Measurements from ENCODE around the gene SND1.

The SND1 gene

GRCh38 chr7:128115821-128116723 lies 464.1 kb downstream of the SND1 start:
- no peak for DNase-seq (ENCODE audit: low read depth)

- DNase-seq (ENCODE audit: low read depth), result no peak
These were observed 464.7 kb downstream of the SND1 start for GRCh38 chr7:128116740-128117139.

- DNase-seq (ENCODE audit: low read depth), result no peak
These were observed 465.7 kb downstream of the SND1 start for GRCh38 chr7:128117691-128118090.

- DNase-seq (ENCODE audit: low read depth), result no peak
These were observed 467.0 kb downstream of the SND1 start for GRCh38 chr7:128119036-128119435.

GRCh38 chr7:128120116-128120515 lies 468.1 kb downstream of the SND1 start:
- DNase-seq (ENCODE audit: low read depth), result no peak

- no peak for DNase-seq (ENCODE audit: low read depth)
These were observed 469.0 kb downstream of the SND1 start for GRCh38 chr7:128120976-128121490.

GRCh38 chr7:128121711-128122530 lies 469.9 kb downstream of the SND1 start:
- DNase-seq (ENCODE audit: low read depth), result no peak

GRCh38 chr7:128122576-128123290 lies 470.7 kb downstream of the SND1 start:
- DNase-seq (ENCODE audit: low read depth), result no peak

- DNase-seq (ENCODE audit: low read depth), result no peak
These were observed 471.5 kb downstream of the SND1 start for GRCh38 chr7:128123291-128124037.

- DNase-seq (ENCODE audit: low read depth), result no peak
These were observed 472.8 kb downstream of the SND1 start for GRCh38 chr7:128124786-128125185.

- DNase-seq (ENCODE audit: low read depth), result no peak
These were observed 473.8 kb downstream of the SND1 start for GRCh38 chr7:128125816-128126215.

GRCh38 chr7:128128401-128128800 lies 476.4 kb downstream of the SND1 start:
- no peak for DNase-seq (ENCODE audit: low read depth)

GRCh38 chr7:128129224-128129864 lies 477.4 kb downstream of the SND1 start:
- DNase-seq (ENCODE audit: low read depth), result no peak

GRCh38 chr7:128131115-128131514 lies 479.1 kb downstream of the SND1 start:
- no peak for DNase-seq (ENCODE audit: low read depth)

- no peak for DNase-seq (ENCODE audit: low read depth)
These were observed 479.7 kb downstream of the SND1 start for GRCh38 chr7:128131731-128132130.

GRCh38 chr7:128132426-128133069 lies 480.6 kb downstream of the SND1 start:
- DNase-seq (ENCODE audit: low read depth), result no peak

- DNase-seq (ENCODE audit: low read depth), result no peak
These were observed 483.1 kb downstream of the SND1 start for GRCh38 chr7:128135159-128135514.

- DNase-seq (ENCODE audit: low read depth), result peak; percentile 51
These were observed 483.7 kb downstream of the SND1 start for GRCh38 chr7:128135515-128136214.

- no peak for DNase-seq (ENCODE audit: low read depth)
These were observed 484.2 kb downstream of the SND1 start for GRCh38 chr7:128136215-128136597.

- DNase-seq (ENCODE audit: low read depth), result no peak
These were observed 485.2 kb downstream of the SND1 start for GRCh38 chr7:128137181-128137580.
